A549 treated with AZD2906 at 1 μM for 4 hours (cell line): Measurements from ENCODE around the gene MCF2. TPM values are rescaled to one million over a fixed set of nuclear protein-coding genes. Genes with fewer than 3 reads are reported as not detected.

Source experiments
- total RNA-seq: library from RNA; stranded (reverse); fragments of 200-300 nt; extraction: Qiagen RNA extraction; gene quantifications from 5 replicates; pipeline ENCODE4 v1.2.3, GENCODE V29; 2022

The MCF2 gene, protein sequence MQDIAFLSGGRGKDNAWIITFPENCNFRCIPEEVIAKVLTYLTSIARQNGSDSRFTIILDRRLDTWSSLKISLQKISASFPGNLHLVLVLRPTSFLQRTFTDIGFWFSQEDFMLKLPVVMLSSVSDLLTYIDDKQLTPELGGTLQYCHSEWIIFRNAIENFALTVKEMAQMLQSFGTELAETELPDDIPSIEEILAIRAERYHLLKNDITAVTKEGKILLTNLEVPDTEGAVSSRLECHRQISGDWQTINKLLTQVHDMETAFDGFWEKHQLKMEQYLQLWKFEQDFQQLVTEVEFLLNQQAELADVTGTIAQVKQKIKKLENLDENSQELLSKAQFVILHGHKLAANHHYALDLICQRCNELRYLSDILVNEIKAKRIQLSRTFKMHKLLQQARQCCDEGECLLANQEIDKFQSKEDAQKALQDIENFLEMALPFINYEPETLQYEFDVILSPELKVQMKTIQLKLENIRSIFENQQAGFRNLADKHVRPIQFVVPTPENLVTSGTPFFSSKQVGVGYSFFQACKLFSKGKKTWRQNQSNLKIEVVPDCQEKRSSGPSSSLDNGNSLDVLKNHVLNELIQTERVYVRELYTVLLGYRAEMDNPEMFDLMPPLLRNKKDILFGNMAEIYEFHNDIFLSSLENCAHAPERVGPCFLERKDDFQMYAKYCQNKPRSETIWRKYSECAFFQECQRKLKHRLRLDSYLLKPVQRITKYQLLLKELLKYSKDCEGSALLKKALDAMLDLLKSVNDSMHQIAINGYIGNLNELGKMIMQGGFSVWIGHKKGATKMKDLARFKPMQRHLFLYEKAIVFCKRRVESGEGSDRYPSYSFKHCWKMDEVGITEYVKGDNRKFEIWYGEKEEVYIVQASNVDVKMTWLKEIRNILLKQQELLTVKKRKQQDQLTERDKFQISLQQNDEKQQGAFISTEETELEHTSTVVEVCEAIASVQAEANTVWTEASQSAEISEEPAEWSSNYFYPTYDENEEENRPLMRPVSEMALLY
- 0.03 to 0.27 TPM (median 0.06 TPM) in 5 replicates for total RNA-seq

DNA sequence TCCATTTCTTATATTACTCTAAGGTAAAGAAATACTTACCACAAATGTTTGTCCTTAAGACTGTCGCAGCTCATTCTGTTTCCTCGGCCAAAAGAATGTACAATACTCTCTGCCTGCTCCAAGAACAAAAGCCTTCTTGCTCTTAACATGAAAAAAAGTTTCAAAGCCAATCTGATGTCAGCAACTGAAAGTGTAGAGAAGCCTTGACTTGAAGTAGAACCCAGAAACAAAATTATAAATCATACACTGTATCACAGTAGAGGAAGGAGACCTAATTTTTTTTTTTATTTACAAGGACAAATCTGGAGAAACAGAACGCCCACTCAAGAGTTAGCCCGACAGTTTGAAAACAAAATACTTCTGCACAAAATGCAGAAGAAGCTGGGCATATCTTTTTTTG, at the start of gene MCF2:
MCF2 (minus strand) TSS at position 101 of the 400 bp plus-strand sequence. CDS start 56,423 bp downstream, outside the sequence.

Other genes starting within 250 kb of the MCF2 start
- gene F9, start 177.4 kb downstream of the MCF2 start, total RNA-seq = not detected in 5 replicates
- 7.3 to 15.3 TPM (median 10.9 TPM) in 5 replicates for gene ATP11C, start 224.9 kb upstream of the MCF2 start, total RNA-seq